Spleen (tissue), 11 donors: ENCODE measurements around the gene FAM228B. TPM values are rescaled to one million over a fixed set of nuclear protein-coding genes. Genes with fewer than 3 reads are reported as not detected.

Source experiments
- DNase-seq: peaks from one replicate; pipeline ENCODE4 v3.0.0-alpha.2; 2020
- H3K27ac ChIP-seq, 8 donors: fragments of 200-600 bp; sonication (generic) in 7 of 8; 1 replicate in 4 of 8; 2 replicates in 4 of 8; pipeline versions ENCODE4 v1.5.0 to v1.8.0; 2016 to 2021; ENCODE audit warnings: inconsistent platforms in 4 of 8, mild to moderate bottlenecking in 4 of 8, moderate library complexity in 1 of 8
- H3K27me3 ChIP-seq, 7 donors: fragments of 200-600 bp; sonication (generic) in 6 of 7; replicated peaks in 1 of 7; 1 replicate in 4 of 7; 2 replicates in 3 of 7; pipeline versions ENCODE4 v1.5.0 to v1.8.0; 2016 to 2021; ENCODE audit warnings: inconsistent platforms in 3 of 7, mild to moderate bottlenecking in 1 of 7
- H3K36me3 ChIP-seq, 6 donors: fragments of 200-600 bp; sonication (generic) in 5 of 6; 1 replicate in 4 of 6; 2 replicates in 2 of 6; pipeline versions ENCODE4 v1.5.0 to v1.8.0; 2016 to 2021; ENCODE audit warnings: inconsistent platforms in 2 of 6
- H3K4me1 ChIP-seq, 6 donors: fragments of 200-600 bp; sonication (generic) in 5 of 6; 1 replicate in 3 of 6; 2 replicates in 3 of 6; pipeline versions ENCODE4 v1.5.0 to v1.8.0; 2016 to 2021; ENCODE audit warnings: inconsistent platforms in 3 of 6
- H3K4me3 ChIP-seq, 8 donors: fragments of 200-600 bp; sonication (generic) in 7 of 8; 1 replicate in 4 of 8; 2 replicates in 4 of 8; pipeline versions ENCODE4 v1.5.0 to v1.8.0; 2016 to 2021; ENCODE audit warnings: inconsistent platforms in 4 of 8, mild to moderate bottlenecking in 4 of 8, moderate library complexity in 2 of 8
- H3K9me3 ChIP-seq, 8 donors: fragments of 200-600 bp; sonication (generic) in 7 of 8; 1 replicate in 4 of 8; 2 replicates in 4 of 8; pipeline versions ENCODE4 v1.5.0 to v1.8.0; 2016 to 2021; ENCODE audit warnings: inconsistent platforms in 4 of 8
- POLR2A ChIP-seq, 3 donors: fragments of 450-650 bp; IDR thresholded peaks; one replicate each; pipeline ENCODE4 v1.5.1; 2017; ENCODE audit warnings: antibody characterized with exemption in 3 of 3, mild to moderate bottlenecking in 1 of 3
- POLR2AphosphoS5 ChIP-seq, 3 donors: sonication (generic); formaldehyde crosslinking; IDR thresholded peaks; one replicate each; pipeline ENCODE4 v1.5.1; 2017; ENCODE audit warnings: antibody characterized with exemption in 3 of 3
- WGBS, 5 donors: extraction: QIAGEN DNeasy Blood & Tissue Kit in 3 of 5; methylation state at CpG; one replicate each; pipeline versions ENCODE4 v1.1.5 to v1.1.7; 2013 to 2018; 5-methylcytosine and 5-hydroxymethylcytosine counted together
- intact Hi-C: fragments of 100-400 bp; cut with DNase I; formaldehyde crosslinking; loops from one replicate; pipeline ENCODE4 v1.15.0; 2023; ENCODE audit warnings: low total_unique reads
- polyA plus RNA-seq, 3 donors: library from polyadenylated mRNA; stranded (reverse); fragments of 200-250 nt; gene quantifications; one replicate each; pipeline ENCODE4 v1.2.1, GENCODE V29; 2013
- total RNA-seq, 7 donors: library from RNA; depleted of rRNA in 3 of 7; stranded (reverse); fragments of >200 nt in 3 of 7; fragmentation: NEBNext Ultra II Directional in 4 of 7; extraction: Animal tissue kit (Norgen Biotek cat#: 25700) in 4 of 7; gene quantifications; one replicate each; pipeline versions ENCODE4 v1.1.0 to v1.2.1, GENCODE V29; 2016 to 2021
- TF ChIP-seq, protein P1 (sequence below), 11 experiments: fragments of 200-600 bp in 7 of 11; fragments of 450-650 bp in 4 of 11; sonication (generic) in 4 of 11; IDR thresholded peaks in 8 of 11; conservative IDR thresholded peaks in 3 of 11; 1 replicate in 7 of 11; 2 replicates in 4 of 11; pipeline versions ENCODE4 v1.4.0 to v1.8.0; 2016 to 2021; ENCODE audit warnings: antibody characterized with exemption in 11 of 11, inconsistent platforms in 4 of 11, mild to moderate bottlenecking in 1 of 11
- donor health status: healthy with polysubstance abuse.
- donor health status: DM: no; HTN: no; CAD: no; lungs with moderate emphysema.
- donor health status: DM: no; HTN: no; CAD: no.
- donor health status: Bipolar disorder and iron deficiency.
- donor health status: healthy.
- donor health status: DM: no; HTN: no; CAD: no.
- donor health status: DM: yes; HTN: yes; CAD: no.

FAM228B gene
- total and polyA plus RNA-seq, 10 donors: 12.8 to 37.7 (median 29.2) TPM

DNA sequence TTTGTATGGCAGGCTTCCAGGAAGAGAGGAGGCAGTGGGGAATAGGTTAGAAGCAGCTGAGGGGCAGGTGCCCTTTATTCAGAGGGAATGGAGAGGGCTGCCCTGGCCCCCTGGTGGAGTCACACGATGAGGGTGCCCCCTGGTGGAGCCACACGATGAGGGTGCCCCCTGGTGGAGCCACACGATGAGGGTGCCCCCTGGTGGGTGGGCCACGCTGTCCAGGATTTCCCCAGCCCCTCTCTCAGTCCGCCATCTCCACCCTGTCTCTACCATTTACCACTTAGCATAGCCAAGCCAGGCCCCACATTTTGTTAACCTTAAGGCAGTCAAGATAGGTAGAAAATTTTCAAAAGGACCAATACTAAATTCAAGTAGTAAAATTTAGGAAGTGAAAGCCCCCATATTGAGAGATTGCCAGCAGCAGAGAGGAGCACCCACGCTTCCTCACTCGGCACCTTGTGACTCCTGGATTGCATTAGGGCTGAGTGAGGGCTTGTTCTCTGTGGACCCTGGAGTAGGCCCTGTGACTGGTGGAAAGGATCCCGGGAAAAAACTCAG lies 41.2 kb downstream of the FAM228B start:
- Histone ChIP-seq H3K27me3 (no peaks in the 10 kb centered on the region), H3K4me3 (no peak overlapping the region), H3K4me1 (peaks cover 0 to 14% (median 6%) of the 10 kb centered on the region in 6 donors), H3K9me3 (peaks cover 0 to 9% (median 6%) of the 10 kb centered on the region in 8 donors), H3K36me3 (peaks cover 0 to 20% (median 0%) of the 10 kb centered on the region in 6 donors), H3K27ac (no peak overlapping the region)
- WGBS, 5 donors: 38 to 61% (median 53%) methylated on average over 7 to 8 of the region's 8 CpGs
- no peak for DNase-seq
- intact Hi-C loops: no loop called here
- TF ChIP-seq POLR2A (IDR thresholded peaks at IDR 0.05): no peak
- TF ChIP-seq, protein P1, sequence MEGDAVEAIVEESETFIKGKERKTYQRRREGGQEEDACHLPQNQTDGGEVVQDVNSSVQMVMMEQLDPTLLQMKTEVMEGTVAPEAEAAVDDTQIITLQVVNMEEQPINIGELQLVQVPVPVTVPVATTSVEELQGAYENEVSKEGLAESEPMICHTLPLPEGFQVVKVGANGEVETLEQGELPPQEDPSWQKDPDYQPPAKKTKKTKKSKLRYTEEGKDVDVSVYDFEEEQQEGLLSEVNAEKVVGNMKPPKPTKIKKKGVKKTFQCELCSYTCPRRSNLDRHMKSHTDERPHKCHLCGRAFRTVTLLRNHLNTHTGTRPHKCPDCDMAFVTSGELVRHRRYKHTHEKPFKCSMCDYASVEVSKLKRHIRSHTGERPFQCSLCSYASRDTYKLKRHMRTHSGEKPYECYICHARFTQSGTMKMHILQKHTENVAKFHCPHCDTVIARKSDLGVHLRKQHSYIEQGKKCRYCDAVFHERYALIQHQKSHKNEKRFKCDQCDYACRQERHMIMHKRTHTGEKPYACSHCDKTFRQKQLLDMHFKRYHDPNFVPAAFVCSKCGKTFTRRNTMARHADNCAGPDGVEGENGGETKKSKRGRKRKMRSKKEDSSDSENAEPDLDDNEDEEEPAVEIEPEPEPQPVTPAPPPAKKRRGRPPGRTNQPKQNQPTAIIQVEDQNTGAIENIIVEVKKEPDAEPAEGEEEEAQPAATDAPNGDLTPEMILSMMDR (IDR thresholded peaks at IDR 0.05 in 8 of 11, conservative IDR thresholded peaks at IDR 0.05 in 3 of 11): peak in 8 of 11 experiments; percentile 23 to 83 (median 52)

DNA sequence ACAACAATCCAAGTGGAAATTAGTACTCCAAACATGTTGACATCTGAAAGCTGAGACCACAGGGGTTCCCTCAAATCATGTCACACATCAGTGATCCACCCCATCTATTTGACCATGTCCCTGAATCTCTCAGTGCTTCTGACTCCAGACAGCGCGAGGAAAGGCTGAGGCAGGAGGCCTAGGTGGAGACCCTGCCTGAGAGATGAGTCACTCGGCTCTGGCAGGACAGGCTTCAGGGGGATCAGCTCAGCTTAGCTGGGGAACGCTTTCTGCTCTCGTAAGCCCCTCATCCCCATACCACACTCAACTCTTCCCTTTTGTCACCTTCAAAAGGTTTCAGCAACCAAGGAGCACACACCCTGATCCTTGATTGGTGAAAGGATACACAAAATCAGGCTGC lies 45.8 kb downstream of the FAM228B start:
- Histone ChIP-seq H3K4me1 (peaks cover 0 to 12% (median 6%) of the 10 kb centered on the region in 6 donors), H3K36me3 (peaks cover 0 to 5% (median 0%) of the 10 kb centered on the region in 6 donors), H3K27me3 (no peaks in the 10 kb centered on the region), H3K27ac (no peak overlapping the region), H3K9me3 (no peaks in the 10 kb centered on the region), H3K4me3 (no peak overlapping the region)
- intact Hi-C loops: no loop called here
- 77 to 95% (median 90%) methylated on average over 5 of the region's 5 CpGs for WGBS, 5 donors
- TF ChIP-seq POLR2AphosphoS5 (IDR thresholded peaks at IDR 0.05): no peak
- TF ChIP-seq, protein P1 (IDR thresholded peaks at IDR 0.05 in 8 of 11, conservative IDR thresholded peaks at IDR 0.05 in 3 of 11): no peak
- no peak for TF ChIP-seq POLR2A (IDR thresholded peaks at IDR 0.05)
- DNase-seq: no peak

- Histone ChIP-seq H3K27me3 (peaks cover 0 to 8% (median 0%) of the 10 kb centered on the region in 7 donors), H3K36me3 (no peaks in the 10 kb centered on the region), H3K27ac (no peak within 1 kb of the TSS), H3K4me3 (peak within 1 kb of the TSS in 2 of 8 donors; percentile 13 to 18), H3K4me1 (no peaks in the 10 kb centered on the region), H3K9me3 (no peaks in the 10 kb centered on the region)
- 34 to 62% (median 46%) methylated on average over 26 to 46 of the region's 46 CpGs for WGBS, 5 donors
- TF ChIP-seq POLR2AphosphoS5 (IDR thresholded peaks at IDR 0.05) (peak in 1 of 3 donors; percentile 6), POLR2A (IDR thresholded peaks at IDR 0.05) (no peak)
- TF ChIP-seq, protein P1 (IDR thresholded peaks at IDR 0.05 in 8 of 11, conservative IDR thresholded peaks at IDR 0.05 in 3 of 11): no peak
- no peak for DNase-seq
- intact Hi-C loops: no loop called here
Measured at GRCh38 chr2:24174851-24175277, 51.6 kb downstream of the FAM228B start, which contains the start of gene FAM228A. Gene FAM228A (plus strand): TSS chr2:24175053. CDS start chr2:24175481, 428 bp downstream.

GRCh38 chr2:24175631-24176187 lies 52.4 kb downstream of the FAM228B start:
- Histone ChIP-seq H3K4me3 (no peak overlapping the region), H3K9me3 (no peaks in the 10 kb centered on the region), H3K27me3 (peaks cover 0 to 8% (median 0%) of the 10 kb centered on the region in 7 donors), H3K36me3 (no peaks in the 10 kb centered on the region), H3K4me1 (no peaks in the 10 kb centered on the region), H3K27ac (no peak overlapping the region)
- intact Hi-C loops: no loop called here
- no peak for DNase-seq
- TF ChIP-seq, protein P1 (IDR thresholded peaks at IDR 0.05 in 8 of 11, conservative IDR thresholded peaks at IDR 0.05 in 3 of 11): no peak
- TF ChIP-seq POLR2AphosphoS5 (IDR thresholded peaks at IDR 0.05) (no peak), POLR2A (IDR thresholded peaks at IDR 0.05) (no peak)
- WGBS, 5 donors: 90 to 93% (median 92%) methylated on average over 17 of the region's 17 CpGs
